ENCODE measurements around the gene C17orf58. TPM values are rescaled to one million over a fixed set of nuclear protein-coding genes. Genes with fewer than 3 reads are reported as not detected.

Gene C17orf58
- total and polyA plus RNA-seq, 9 of the 15 experiments (the other 6 are each of a cell fraction or from before 2014, with no cell fraction given): 8.6 to 37.4 (median 27.6) TPM

- TF ChIP-seq FOXP4 (CRISPR knock-in tag; IDR thresholded peaks at IDR 0.05; ENCODE audit: borderline replicate concordance): no peak
- no peak for TF ChIP-seq MTF1 (CRISPR knock-in tag; IDR thresholded peaks at IDR 0.05; ENCODE audit: borderline replicate concordance)
- no peak for TF ChIP-seq ZNF561 (CRISPR knock-in tag; conservative IDR thresholded peaks at IDR 0.05)
- 0 out of 2 replicates have a peak, but pooled peaks have one; percentile 39 for TF ChIP-seq ATF3 (IDR thresholded peaks at IDR 0.05)
- TF ChIP-seq ATF3 (CRISPR knock-in tag; conservative IDR thresholded peaks at IDR 0.05): no peak
- TF ChIP-seq RUNX1 (IDR thresholded peaks at IDR 0.05; ENCODE audit: low read depth): no peak
- TF ChIP-seq ARHGAP35 (IDR thresholded peaks at IDR 0.05; ENCODE audit: partially characterized antibody): no peak
- peak; percentile 44 for TF ChIP-seq USF1 (CRISPR knock-in tag; IDR thresholded peaks at IDR 0.05)
- TF ChIP-seq HSF4 (CRISPR knock-in tag; IDR thresholded peaks at IDR 0.05; ENCODE audit: borderline replicate concordance): no peak
- no peak for TF ChIP-seq COPS2 (conservative IDR thresholded peaks at IDR 0.05)
- TF ChIP-seq E2F4 (CRISPR knock-in tag; IDR thresholded peaks at IDR 0.05; ENCODE audit: low read depth): no peak
- TF ChIP-seq THRB (CRISPR knock-in tag; conservative IDR thresholded peaks at IDR 0.05): peak; percentile 82; the same call in 1 of the 2 replicates
- no peak for TF ChIP-seq PTRF (tag; IDR thresholded peaks at IDR 0.05)
- TF ChIP-seq SRSF7 (optimal IDR thresholded peaks at IDR 0.05; ENCODE audit: low read depth, low read length): no peak
- peak; percentile 83; the same call in 1 of the 2 replicates for TF ChIP-seq NR2F6 (CRISPR knock-in tag; IDR thresholded peaks at IDR 0.05)
- peak; percentile 86 for TF ChIP-seq ZNF511 (CRISPR knock-in tag; IDR thresholded peaks at IDR 0.05)
- peak; percentile 71 for TF ChIP-seq E2F8 (IDR thresholded peaks at IDR 0.05; ENCODE audit: low read depth, partially characterized antibody)
Measured at GRCh38 chr17:68019675-68020408, 23.6 kb upstream of the C17orf58 start (continued).
